DOHH2 (cell line): ENCODE data around the gene INTS15.

Experiments
- H3F3A ChIP-seq: fragments of 200-600 bp; sonication (generic), shearing (Covaris generic); 2 replicates; pipeline ENCODE4 v1.6.0; 2016; ENCODE audit warnings: antibody characterized with exemption, mild to moderate bottlenecking; ENCODE audit not compliant: control insufficient read depth, insufficient read depth
- H3K27ac ChIP-seq: fragments of 200-600 bp; sonication (generic); 2 replicates; pipeline ENCODE4 v1.5.1; 2014; ENCODE audit warnings: low read depth, mild to moderate bottlenecking, low read length, moderate library complexity
- H3K27me3 ChIP-seq: fragments of 200-600 bp; sonication (generic); 2 replicates; pipeline ENCODE4 v1.6.1; 2014; ENCODE audit warnings: mild to moderate bottlenecking, low read length, mixed read lengths; ENCODE audit not compliant: control insufficient read depth
- H3K36me3 ChIP-seq: fragments of 200-600 bp; sonication (generic); 2 replicates; pipeline ENCODE4 v1.6.1; 2014; ENCODE audit warnings: mild to moderate bottlenecking, low read length, moderate library complexity, mixed read lengths; ENCODE audit not compliant: control insufficient read depth
- H3K4me1 ChIP-seq: fragments of 200-600 bp; sonication (generic); 2 replicates; pipeline ENCODE4 v1.6.1; 2014; ENCODE audit warnings: mild to moderate bottlenecking, low read length, mixed read lengths; ENCODE audit not compliant: control insufficient read depth
- H3K4me2 ChIP-seq: fragments of 200-600 bp; sonication (generic); 2 replicates; pipeline ENCODE4 v1.6.0; 2014; ENCODE audit warnings: mild to moderate bottlenecking, low read length, moderate library complexity
- H3K4me3 ChIP-seq: fragments of 200-600 bp; sonication (generic); 2 replicates; pipeline ENCODE4 v1.5.1; 2014; ENCODE audit warnings: mild to moderate bottlenecking, low read length, mixed read lengths
- H3K79me2 ChIP-seq: fragments of 200-600 bp; sonication (generic); 2 replicates; pipeline ENCODE4 v1.6.1; 2014; ENCODE audit warnings: mild to moderate bottlenecking, low read length, mixed read lengths; ENCODE audit not compliant: control insufficient read depth
- H3K9me2 ChIP-seq: fragments of 200-600 bp; sonication (generic); replicated peaks from 2 replicates; pipeline ENCODE4 v1.6.1; 2014; ENCODE audit warnings: mild to moderate bottlenecking, low read length, mixed read lengths; ENCODE audit not compliant: control insufficient read depth
- H3K9me3 ChIP-seq: fragments of 200-600 bp; sonication (generic); 2 replicates; pipeline ENCODE4 v1.6.1; 2014; ENCODE audit warnings: antibody characterized with exemption, low read length, mixed read lengths; ENCODE audit not compliant: control insufficient read depth, insufficient read depth
- H4K20me1 ChIP-seq: fragments of 200-600 bp; sonication (generic); 2 replicates; pipeline ENCODE4 v1.6.0; 2014; ENCODE audit warnings: low read depth, mild to moderate bottlenecking, antibody characterized with exemption, low read length, moderate library complexity; ENCODE audit not compliant: control insufficient read depth, insufficient read depth
- CTCF ChIP-seq: fragments of 200-600 bp; sonication (generic); IDR thresholded peaks from one replicate; pipeline ENCODE4 v1.5.1; 2014; ENCODE audit warnings: antibody characterized with exemption, mild to moderate bottlenecking, low read depth, low read length; ENCODE audit not compliant: poor library complexity, severe bottlenecking
- EZH2phosphoT487 ChIP-seq: fragments of 200-600 bp; sonication (generic); IDR thresholded peaks from 2 replicates; pipeline ENCODE4 v1.6.1; 2017; ENCODE audit warnings: borderline replicate concordance, mild to moderate bottlenecking, antibody characterized with exemption, low read length, moderate library complexity, mixed read lengths

The INTS15 gene

GRCh38 chr7:6639627-6640026, 49.8 kb downstream of the INTS15 start:
- H3K9me2 ChIP-seq = no peaks in the 10 kb centered on the region
- TF ChIP-seq EZH2phosphoT487 (no peak), CTCF (no peak)
- H3K27ac ChIP-seq = no peak overlapping the region
- H3K36me3 ChIP-seq = peaks cover 64% of the 10 kb centered on the region
- H3K27me3 ChIP-seq = no peaks in the 10 kb centered on the region
- 0 out of 2 replicates have a peak, but pooled peaks cover 4% of the 10 kb centered on the region for H4K20me1 ChIP-seq
- no peaks in the 10 kb centered on the region for H3K9me3 ChIP-seq
- H3K4me3 ChIP-seq = no peak overlapping the region
- peaks cover 50% of the 10 kb centered on the region for H3K79me2 ChIP-seq
- no peak overlapping the region for H3K4me2 ChIP-seq
- no peaks in the 10 kb centered on the region for H3F3A ChIP-seq
- H3K4me1 ChIP-seq = peaks cover 35% of the 10 kb centered on the region

- Histone ChIP-seq H3K4me1 (peaks cover 30% of the 10 kb centered on the region), H3F3A (no peaks in the 10 kb centered on the region), H3K27ac (no peak overlapping the region), H3K79me2 (peaks cover 50% of the 10 kb centered on the region), H3K27me3 (no peaks in the 10 kb centered on the region), H3K36me3 (peaks cover 70% of the 10 kb centered on the region), H3K9me2 (no peaks in the 10 kb centered on the region), H3K9me3 (no peaks in the 10 kb centered on the region), H4K20me1 (0 out of 2 replicates have a peak, but pooled peaks cover 4% of the 10 kb centered on the region), H3K4me3 (no peak overlapping the region), H3K4me2 (no peak overlapping the region)
- TF ChIP-seq EZH2phosphoT487 (no peak), CTCF (no peak)
Measured at GRCh38 chr7:6640246-6640721, 50.5 kb downstream of the INTS15 start.

DNA sequence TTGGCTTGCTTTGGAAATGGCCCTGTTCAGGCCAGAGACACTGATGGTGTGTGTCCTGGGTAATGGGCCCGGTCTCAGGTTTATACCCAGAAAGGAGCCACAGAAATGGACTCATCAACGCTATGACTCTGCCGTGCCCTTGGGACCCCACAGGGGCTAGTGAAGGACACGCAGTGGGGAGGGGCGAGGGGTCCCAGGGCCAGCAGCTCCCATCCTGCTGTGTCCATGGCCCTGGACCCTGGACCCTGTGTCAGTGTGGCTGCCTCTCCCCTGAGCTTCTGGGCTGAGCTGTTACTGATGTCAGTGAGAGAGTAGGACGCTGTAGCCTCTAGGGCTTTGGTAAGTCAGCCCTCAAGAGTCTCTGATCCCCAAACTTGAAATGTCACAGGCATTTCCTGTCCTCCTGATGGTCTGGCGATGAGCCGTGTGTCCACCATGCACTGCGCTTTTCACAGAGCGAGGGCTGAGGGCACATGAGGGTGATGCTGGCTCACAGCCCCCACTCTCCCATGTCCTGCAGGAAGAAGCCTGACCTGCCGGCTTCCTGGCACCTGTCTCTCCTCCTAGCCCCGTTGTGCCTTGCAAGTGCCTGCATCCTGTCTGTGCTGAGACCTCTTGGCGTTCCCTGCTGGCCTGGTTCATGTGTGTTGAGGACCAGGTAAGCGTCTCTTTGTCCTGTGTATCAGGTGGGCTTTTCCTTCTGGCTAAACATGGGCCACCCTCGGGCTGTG, 51.6 kb downstream of the INTS15 start:
- no peaks in the 10 kb centered on the region for H3K27me3 ChIP-seq
- H3K4me3 ChIP-seq = no peak overlapping the region
- H3K79me2 ChIP-seq = peaks cover 51% of the 10 kb centered on the region
- no peaks in the 10 kb centered on the region for H3F3A ChIP-seq
- H4K20me1 ChIP-seq = peaks cover 4% of the 10 kb centered on the region; the same call in 1 of the 2 replicates
- no peaks in the 10 kb centered on the region for H3K9me3 ChIP-seq
- no peak overlapping the region for H3K27ac ChIP-seq
- TF ChIP-seq EZH2phosphoT487 (no peak), CTCF (no peak)
- H3K4me2 ChIP-seq = no peak overlapping the region
- peaks cover 77% of the 10 kb centered on the region for H3K36me3 ChIP-seq
- no peaks in the 10 kb centered on the region for H3K9me2 ChIP-seq
- H3K4me1 ChIP-seq = peaks cover 20% of the 10 kb centered on the region
